Stimulated activated CD4-positive, alpha-beta T cell treated with anti-CD3 and anti-CD28 coated beads, Interleukin-4, amount 100 ng/mL, for 24 hours (primary cell): Measurements from ENCODE around the gene ACACA.
"Not testable (repeated sequence)": the region's sequence is repeated elsewhere in the genome, so short reads cannot be mapped to it uniquely, and the experiment has no call there.

ENCODE experiments used
- DNase-seq: peaks from one replicate; pipeline ENCODE4 v3.0.0-alpha.2; 2020

The ACACA gene

GRCh38 chr17:37406635-37407461, at the start of gene ACACA, which contains the start of gene TADA2A:
ACACA (minus strand) TSS chr17:37406836; CDS start chr17:37406299, 537 bp downstream.
TADA2A (plus strand) TSS chr17:37406886; CDS start chr17:37411366, 4,480 bp downstream.
- peak; percentile 79 for DNase-seq

GRCh38 chr17:37450112-37450511, 43.5 kb upstream of the ACACA start:
- DNase-seq, result no peak

GRCh38 chr17:37447641-37448040, 41.0 kb upstream of the ACACA start:
- DNase-seq, result no peak

GRCh38 chr17:37446027-37446426, 39.4 kb upstream of the ACACA start:
- no peak for DNase-seq

GRCh38 chr17:37441369-37442014, 34.9 kb upstream of the ACACA start:
- not testable (repeated sequence) for DNase-seq

GRCh38 chr17:37440424-37440823, 33.8 kb upstream of the ACACA start:
- DNase-seq, result no peak

GRCh38 chr17:37438141-37438540, 31.5 kb upstream of the ACACA start:
- no peak for DNase-seq

- DNase-seq, result no peak
These were observed 26.0 kb upstream of the ACACA start for GRCh38 chr17:37432671-37433070.

- no peak for DNase-seq
These were observed 23.5 kb upstream of the ACACA start for GRCh38 chr17:37430051-37430627.

GRCh38 chr17:37429453-37429852, 22.8 kb upstream of the ACACA start:
- DNase-seq, result no peak

- no peak for DNase-seq
These were observed 22.4 kb upstream of the ACACA start for GRCh38 chr17:37429039-37429438.

GRCh38 chr17:37425268-37425667, 18.6 kb upstream of the ACACA start:
- no peak for DNase-seq

- DNase-seq, result no peak
These were observed 16.5 kb upstream of the ACACA start for GRCh38 chr17:37422971-37423625.

- no peak for DNase-seq
These were observed 11.2 kb upstream of the ACACA start for GRCh38 chr17:37417852-37418251.

- DNase-seq, result no peak
These were observed 7.4 kb upstream of the ACACA start for GRCh38 chr17:37413875-37414519.

- no peak for DNase-seq
These were observed 3.7 kb upstream of the ACACA start for GRCh38 chr17:37410357-37410756.

GRCh38 chr17:37408145-37408479, 1.5 kb upstream of the ACACA start:
- not testable (repeated sequence) for DNase-seq

- DNase-seq, result no peak
These were observed 541 bp downstream of the ACACA start for GRCh38 chr17:37405955-37406634.

GRCh38 chr17:37405522-37405921, 1.1 kb downstream of the ACACA start:
- not testable (repeated sequence) for DNase-seq

GRCh38 chr17:37400505-37400904, 6.1 kb downstream of the ACACA start:
- no peak for DNase-seq

GRCh38 chr17:37399265-37399803, 7.3 kb downstream of the ACACA start:
- no peak for DNase-seq

- DNase-seq, result no peak
These were observed 13.3 kb downstream of the ACACA start for GRCh38 chr17:37393352-37393751.
